Nephron progenitor cell (in vitro differentiated cells): Measurements from ENCODE around the gene PARP14.

Source experiments
- DNase-seq: peaks from one replicate; pipeline ENCODE4 v3.0.0; 2021
- H3K27ac Mint-ChIP-seq: 2 replicates; pipeline ENCODE4 v1.8.0; 2021; ENCODE audit warnings: mild to moderate bottlenecking, moderate library complexity, mixed read lengths
- H3K27me3 Mint-ChIP-seq: 2 replicates; pipeline ENCODE4 v1.8.0; 2021; ENCODE audit warnings: mild to moderate bottlenecking, low read depth, mixed read lengths; ENCODE audit not compliant: poor library complexity
- H3K36me3 Mint-ChIP-seq: 2 replicates; pipeline ENCODE4 v1.8.0; 2021; ENCODE audit warnings: low read depth, mixed read lengths
- H3K4me1 Mint-ChIP-seq: 2 replicates; pipeline ENCODE4 v1.8.0; 2021; ENCODE audit warnings: mixed read lengths
- H3K4me3 Mint-ChIP-seq: 2 replicates; pipeline ENCODE4 v1.8.0; 2021; ENCODE audit warnings: mild to moderate bottlenecking, moderate library complexity, mixed read lengths
- H3K9me3 Mint-ChIP-seq: 2 replicates; pipeline ENCODE4 v1.8.0; 2021; ENCODE audit warnings: mild to moderate bottlenecking, moderate library complexity, mixed read lengths
- CTCF ChIP-seq: fragments of 200-600 bp; sonication (generic); IDR thresholded peaks from 2 replicates; pipeline ENCODE4 v1.5.0; 2021; ENCODE audit warnings: antibody characterized with exemption

Gene PARP14

GRCh38 chr3:122754929-122755328 is 74.3 kb downstream of the PARP14 start:
- TF ChIP-seq CTCF = peak; percentile 69
- H3K36me3 Mint-ChIP-seq = peaks cover 21% of the 10 kb centered on the region
- DNase-seq = peak; percentile 5
- no peak overlapping the region for H3K4me3 Mint-ChIP-seq
- no peaks in the 10 kb centered on the region for H3K27me3 Mint-ChIP-seq
- H3K9me3 Mint-ChIP-seq = no peaks in the 10 kb centered on the region
- no peak overlapping the region for H3K27ac Mint-ChIP-seq
- H3K4me1 Mint-ChIP-seq = no peaks in the 10 kb centered on the region

- no peak for DNase-seq
- Mint-ChIP-seq H3K4me1 (no peaks in the 10 kb centered on the region), H3K27me3 (no peaks in the 10 kb centered on the region), H3K36me3 (peaks cover 21% of the 10 kb centered on the region), H3K27ac (no peak overlapping the region), H3K9me3 (no peaks in the 10 kb centered on the region), H3K4me3 (no peak overlapping the region)
- TF ChIP-seq CTCF = no peak
Observed at GRCh38 chr3:122755491-122755890, 74.9 kb downstream of the PARP14 start.

- TF ChIP-seq CTCF = no peak
- H3K27ac Mint-ChIP-seq = no peak overlapping the region
- no peaks in the 10 kb centered on the region for H3K9me3 Mint-ChIP-seq
- no peaks in the 10 kb centered on the region for H3K27me3 Mint-ChIP-seq
- no peak for DNase-seq
- peaks cover 10% of the 10 kb centered on the region for H3K36me3 Mint-ChIP-seq
- H3K4me1 Mint-ChIP-seq = no peaks in the 10 kb centered on the region
- no peak overlapping the region for H3K4me3 Mint-ChIP-seq
Observed at GRCh38 chr3:122758877-122759560, 78.4 kb downstream of the PARP14 start.

- Mint-ChIP-seq H3K27ac (no peak overlapping the region), H3K4me1 (no peaks in the 10 kb centered on the region)
Observed at GRCh38 chr3:122760453-122761271, 80.0 kb downstream of the PARP14 start.

GRCh38 chr3:122766430-122766829 is 85.8 kb downstream of the PARP14 start:
- H3K4me1 Mint-ChIP-seq = peaks cover 3% of the 10 kb centered on the region
- H3K27ac Mint-ChIP-seq = no peak overlapping the region
- DNase-seq = no peak
- no peaks in the 10 kb centered on the region for H3K9me3 Mint-ChIP-seq
- H3K4me3 Mint-ChIP-seq = no peak overlapping the region
- no peak for TF ChIP-seq CTCF
- peaks cover 9% of the 10 kb centered on the region for H3K36me3 Mint-ChIP-seq
- H3K27me3 Mint-ChIP-seq = peaks cover 2% of the 10 kb centered on the region

More at GRCh38 chr3:122760453-122761271, 80.0 kb downstream of the PARP14 start:
- no peak overlapping the region for H3K4me3 Mint-ChIP-seq
- no peaks in the 10 kb centered on the region for H3K9me3 Mint-ChIP-seq
- no peaks in the 10 kb centered on the region for H3K27me3 Mint-ChIP-seq
- peak; percentile 5 for DNase-seq
- no peak for TF ChIP-seq CTCF
- no peaks in the 10 kb centered on the region for H3K36me3 Mint-ChIP-seq
